Measurements from ENCODE around the gene RGS14.
A peak's percentile ranks its signal among the peaks of the same experiment; 100 is the strongest.
"Not testable (repeated sequence)": the region's sequence is repeated elsewhere in the genome, so short reads cannot be mapped to it uniquely, and the experiment has no call there.

Gene RGS14

DNA sequence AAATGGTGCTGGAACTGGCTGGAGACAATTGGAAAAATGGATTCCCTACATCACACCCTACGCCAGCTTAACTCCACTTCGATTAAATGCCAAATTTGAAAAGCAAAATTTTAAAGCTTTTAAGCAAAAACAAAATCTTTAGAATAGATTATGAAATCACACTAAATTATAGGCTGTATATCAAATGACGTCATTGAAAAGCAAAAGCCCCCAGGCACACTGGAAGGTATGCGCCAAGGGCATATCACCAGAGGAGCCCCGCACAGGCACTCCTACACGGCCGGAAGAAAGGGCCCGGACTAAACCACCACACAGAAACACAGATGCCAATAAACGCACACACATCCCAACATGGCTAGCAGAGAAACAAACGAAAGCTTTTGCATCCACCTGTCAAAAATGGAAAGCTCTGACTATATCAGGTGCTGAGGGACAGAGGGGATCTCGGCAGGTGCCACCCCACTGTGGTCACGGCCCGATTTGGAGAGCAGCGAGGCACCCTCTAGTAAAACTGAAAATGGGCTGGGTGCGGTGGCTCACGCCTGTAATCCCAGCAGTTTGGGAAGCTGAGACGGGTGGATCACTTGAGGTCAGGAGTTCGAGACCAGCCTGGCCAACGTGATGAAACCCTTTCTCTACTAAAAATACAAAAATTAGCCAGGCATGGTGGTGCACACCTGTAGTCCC is 29.0 kb upstream of the RGS14 start:
- no peak for DNase-seq

- no peak for DNase-seq
These were observed 27.8 kb upstream of the RGS14 start for GRCh38 chr5:177329883-177330282.

DNA sequence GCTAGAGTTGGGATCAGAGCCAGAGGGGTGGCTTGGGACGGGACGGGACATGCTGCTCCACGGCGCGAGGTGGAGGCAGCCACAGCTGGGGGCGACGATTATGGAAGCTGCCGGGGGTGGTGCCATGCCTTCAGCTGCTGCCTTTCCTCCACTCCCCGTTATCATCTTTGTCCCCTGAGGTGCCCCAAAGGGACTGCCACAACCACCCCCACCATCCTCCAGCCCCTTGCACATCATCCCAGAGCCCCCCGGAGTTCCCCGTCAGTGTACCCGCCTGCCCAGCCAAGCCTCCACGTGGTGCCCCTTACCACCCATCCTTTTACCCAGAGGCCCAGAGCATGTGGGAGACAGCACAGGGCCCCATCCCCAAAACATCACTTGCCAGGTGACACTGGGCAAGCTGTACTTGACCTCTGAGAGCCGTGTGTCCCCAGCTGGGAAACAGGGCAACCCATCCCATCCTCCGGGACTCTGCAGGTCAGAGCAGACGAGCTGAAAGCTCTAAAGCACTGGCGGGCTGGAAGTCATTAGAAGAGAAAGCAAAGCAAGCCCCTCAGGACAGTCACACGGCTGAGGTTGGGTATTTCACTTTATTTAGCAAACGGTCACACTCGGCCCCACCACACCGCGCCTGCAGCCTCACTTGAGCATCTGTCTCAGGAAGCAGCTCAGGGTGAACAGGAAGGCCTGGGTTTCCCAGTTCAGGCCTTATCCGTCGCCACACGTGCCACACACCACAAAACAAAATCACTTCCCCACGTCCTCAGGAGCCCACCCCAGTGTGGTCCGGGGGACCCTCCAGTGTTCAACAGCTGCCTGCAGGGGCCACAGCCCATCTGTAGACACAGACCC is 26.5 kb upstream of the RGS14 start:
- DNase-seq: no peak

- no peak for DNase-seq
These were observed 25.5 kb upstream of the RGS14 start for GRCh38 chr5:177332031-177332895.

GRCh38 chr5:177332896-177333260 is 24.8 kb upstream of the RGS14 start:
- no peak for DNase-seq

GRCh38 chr5:177333420-177334154 is 24.1 kb upstream of the RGS14 start:
- DNase-seq: no peak

- DNase-seq: no peak
These were observed 23.6 kb upstream of the RGS14 start for GRCh38 chr5:177334155-177334551.

- no peak for DNase-seq
These were observed 22.7 kb upstream of the RGS14 start for GRCh38 chr5:177334781-177335700.

GRCh38 chr5:177335701-177336065 is 22.0 kb upstream of the RGS14 start:
- no peak for DNase-seq

DNA sequence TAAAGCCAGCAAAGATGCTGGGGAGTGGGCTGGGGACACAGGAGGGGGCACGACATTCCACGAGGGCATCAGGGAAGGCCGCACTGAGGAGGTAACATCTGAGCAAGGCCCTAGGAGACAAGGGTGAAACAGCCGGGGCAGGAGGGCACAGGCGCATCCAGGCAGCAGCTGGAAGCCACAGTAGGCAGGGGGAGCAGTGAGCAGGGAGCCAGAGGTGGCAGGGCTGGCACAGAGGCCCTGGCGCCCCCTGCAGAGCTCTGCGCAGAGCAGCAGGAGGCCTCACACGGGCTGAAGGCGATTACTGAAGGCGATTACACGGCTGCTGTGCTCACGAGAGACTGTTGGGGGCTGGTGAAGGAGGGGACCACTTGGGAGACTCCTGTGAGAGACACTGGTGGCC is 21.6 kb upstream of the RGS14 start:
- DNase-seq: peak; percentile 40

DNA sequence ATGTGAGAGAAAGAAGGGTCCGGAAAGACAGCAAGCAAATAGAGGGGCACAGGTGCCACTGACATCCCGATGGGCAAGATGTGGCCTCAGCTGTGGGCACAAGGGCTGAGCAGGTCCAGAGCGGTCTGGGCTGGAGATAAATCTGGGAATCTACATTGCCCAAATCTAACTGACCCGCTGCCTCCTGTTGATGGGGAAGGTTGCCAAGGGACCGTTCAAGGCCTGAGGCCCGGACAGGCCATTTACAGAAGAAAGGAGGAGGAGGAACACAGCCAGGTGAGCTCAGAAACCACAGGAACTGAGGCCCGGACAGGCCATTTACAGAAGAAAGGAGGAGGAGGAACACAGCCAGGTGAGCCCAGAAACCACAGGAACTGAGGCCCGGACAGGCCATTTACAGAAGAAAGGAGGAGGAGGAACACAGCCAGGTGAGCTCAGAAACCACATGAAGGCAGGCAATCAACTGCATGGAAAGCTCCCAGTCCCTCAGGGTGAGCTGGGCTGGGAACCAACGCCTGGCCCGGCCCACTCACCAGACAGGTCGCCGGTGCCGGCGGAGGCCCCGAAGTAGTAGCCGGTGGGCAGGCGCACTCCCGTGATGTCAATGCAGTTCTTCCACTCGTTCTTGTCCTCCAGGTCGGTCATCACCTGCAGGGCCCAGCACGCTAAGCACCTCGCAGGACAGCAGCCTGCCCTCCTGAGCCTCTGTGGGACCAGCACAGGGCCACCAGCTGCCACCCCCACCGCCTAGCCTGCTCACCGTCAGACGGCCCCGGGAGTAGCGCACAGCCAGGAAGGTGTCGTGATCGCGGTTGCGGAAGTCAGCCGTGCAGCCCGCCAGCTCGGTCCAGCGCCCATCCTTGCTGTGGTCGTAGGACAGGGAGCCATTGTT is 20.9 kb upstream of the RGS14 start:
- DNase-seq: no peak

GRCh38 chr5:177338251-177339106 is 19.2 kb upstream of the RGS14 start:
- DNase-seq: no peak

DNA sequence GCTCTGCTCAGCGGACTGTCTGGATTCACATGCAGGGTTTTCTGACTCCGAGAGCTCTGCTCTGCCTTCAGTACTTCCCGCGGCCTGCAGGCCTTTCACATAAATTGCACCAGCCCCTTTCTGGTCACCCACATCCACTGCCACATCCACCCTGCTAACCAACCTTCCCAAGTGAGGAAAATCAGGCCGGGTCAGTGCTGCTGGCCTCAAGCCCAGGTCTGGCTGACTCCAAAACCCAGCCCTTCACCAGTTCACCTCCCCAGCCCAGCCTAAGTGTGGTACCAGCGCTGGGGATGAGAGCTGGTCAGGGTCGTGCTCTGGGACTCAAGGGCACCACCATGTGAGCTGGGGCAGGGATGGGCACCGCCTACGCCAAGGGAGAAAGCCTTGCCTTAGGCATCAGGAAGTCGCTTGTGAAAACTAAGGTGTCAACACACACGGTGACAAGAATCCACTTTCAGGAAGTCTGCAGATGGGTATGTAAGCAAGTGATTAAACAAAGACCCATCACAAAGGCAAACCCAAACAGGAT is 18.6 kb upstream of the RGS14 start:
- DNase-seq: no peak

- not testable (repeated sequence) for DNase-seq
These were observed 14.7 kb upstream of the RGS14 start for GRCh38 chr5:177343000-177343399.

DNA sequence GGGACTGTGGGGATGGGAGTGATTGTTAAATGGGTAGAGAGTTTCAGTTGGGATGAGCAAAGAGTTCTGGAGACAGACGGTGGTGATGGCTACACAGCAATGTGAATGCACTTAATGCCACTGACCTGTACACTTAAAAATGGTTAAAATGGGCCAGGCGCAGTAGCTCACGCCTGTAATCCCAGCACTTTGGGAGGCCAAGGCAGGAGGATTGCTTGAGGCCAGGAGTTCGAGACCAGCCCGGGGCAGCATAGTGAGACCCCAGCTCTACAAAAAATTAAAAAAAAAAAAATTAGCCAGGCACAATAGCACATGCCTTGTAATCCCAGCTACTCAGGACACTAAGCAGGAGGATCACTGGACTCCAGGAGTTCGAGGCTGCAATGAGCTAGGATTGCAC is 13.9 kb upstream of the RGS14 start:
- no peak for DNase-seq

DNA sequence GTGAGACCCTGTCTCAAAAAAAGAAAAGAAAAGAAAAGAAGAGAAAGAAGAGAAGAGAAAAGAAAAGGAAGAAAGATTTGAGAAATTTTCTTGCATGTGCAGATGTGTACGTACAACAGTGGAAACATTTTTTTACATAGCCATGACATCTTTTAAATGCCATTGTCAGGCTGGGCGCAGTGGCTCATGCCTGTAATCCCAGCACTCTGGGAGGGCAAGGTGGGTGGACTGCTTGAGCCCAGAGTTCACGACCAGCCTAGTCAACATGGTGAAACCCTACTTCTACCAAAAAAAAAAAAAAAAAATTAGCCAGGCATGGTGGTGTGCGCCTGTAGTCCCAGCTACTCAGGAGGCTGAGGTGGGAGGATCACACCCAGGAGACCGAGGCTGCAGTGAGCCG is 12.8 kb upstream of the RGS14 start:
- DNase-seq: no peak

GRCh38 chr5:177346820-177347219 is 10.9 kb upstream of the RGS14 start:
- DNase-seq: no peak

DNA sequence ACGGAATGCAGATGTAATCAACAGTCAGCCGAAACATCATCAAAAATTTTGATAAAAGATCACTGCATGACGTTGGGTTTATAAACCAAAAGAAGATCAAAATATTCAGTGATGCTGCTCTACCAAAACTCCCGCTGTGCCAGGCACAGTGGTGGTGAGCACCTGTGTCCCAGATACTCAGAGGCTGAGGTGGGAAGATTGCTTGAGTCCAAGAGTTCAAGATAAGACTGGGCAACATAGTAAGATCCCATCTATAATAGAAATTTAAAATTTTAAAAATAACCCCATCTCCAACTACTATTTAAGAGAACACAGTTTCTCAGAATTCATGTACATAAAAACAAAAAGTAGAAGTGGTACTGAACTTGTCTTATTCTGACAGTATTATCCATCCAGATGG is 10.0 kb upstream of the RGS14 start:
- DNase-seq: no peak

- DNase-seq: no peak
These were observed 8.4 kb upstream of the RGS14 start for GRCh38 chr5:177349362-177349647.

- DNase-seq: no peak
These were observed 8.0 kb upstream of the RGS14 start for GRCh38 chr5:177349762-177350161.
